Measurements from ENCODE around the gene SLC15A3. TPM values are rescaled to one million over a fixed set of nuclear protein-coding genes. Genes with fewer than 3 reads are reported as not detected.

The SLC15A3 gene
- polyA plus RNA-seq, 1 of the 3 experiments (the other 2 are of a cell fraction), result not detected

- Histone ChIP-seq H3K27ac (ENCODE audit: low read depth in 2 of 2, low read length in 1 of 2) (no peak overlapping the region), H3K27me3 (ENCODE audit: insufficient read depth) (peaks cover 5% of the 10 kb centered on the region; the same call in 1 of the 2 replicates), H3K4me2 (no peak overlapping the region), H3K36me3 (replicated peaks in 1 of 2; ENCODE audit: control insufficient read depth in 1 of 2, insufficient read depth in 2 of 2, low read length in 1 of 2) (no peaks in the 10 kb centered on the region), H3K9ac (no peak overlapping the region), H3K9me3 (no peaks in the 10 kb centered on the region), H3K9me2 (no peaks in the 10 kb centered on the region), H3F3A (replicated peaks; ENCODE audit: insufficient read depth) (no peaks in the 10 kb centered on the region), H3K4me1 (ENCODE audit: control insufficient read depth in 1 of 2, insufficient read depth in 2 of 2, low read depth in 1 of 2, low read length in 1 of 2) (peaks cover 0 to 4% of the 10 kb centered on the region in 2 experiments; a peak in 1 of 4 replicates), H4K20me1 (ENCODE audit: insufficient read depth) (no peaks in the 10 kb centered on the region), H3K79me2 (ENCODE audit: insufficient read depth) (no peaks in the 10 kb centered on the region), H3K4me3 (ENCODE audit: low read depth in 2 of 2, low read length in 1 of 2) (no peak overlapping the region), H2AFZ (ENCODE audit: low read depth) (no peak overlapping the region)
- ChIA-PET POLR2A (no interaction called here), CTCF (no interaction called here)
- DNase-seq, result no peak
- 42% methylated on average over 5 of the region's 7 CpGs for WGBS (ENCODE audit: low lambda C conversion rate)
- TF ChIP-seq MXI1 (IDR thresholded peaks at IDR 0.05; ENCODE audit: low read depth, low read length) (no peak), MAX (IDR thresholded peaks at IDR 0.05; ENCODE audit: low read depth) (no peak), FOXM1 (IDR thresholded peaks at IDR 0.05; ENCODE audit: low read depth) (no peak), CTCF (IDR thresholded peaks at IDR 0.05) (no peak), REST (IDR thresholded peaks at IDR 0.05; ENCODE audit: low read depth, low read length) (no peak)
Measured at GRCh38 chr11:60995798-60996197, 43.8 kb upstream of the SLC15A3 start.

GRCh38 chr11:60994541-60995080 is 42.6 kb upstream of the SLC15A3 start:
- Histone ChIP-seq H3K9me3 (no peaks in the 10 kb centered on the region), H3K9me2 (no peaks in the 10 kb centered on the region), H4K20me1 (ENCODE audit: insufficient read depth) (no peaks in the 10 kb centered on the region), H3K36me3 (replicated peaks in 1 of 2; ENCODE audit: control insufficient read depth in 1 of 2, insufficient read depth in 2 of 2, low read length in 1 of 2) (no peaks in the 10 kb centered on the region), H3F3A (replicated peaks; ENCODE audit: insufficient read depth) (no peaks in the 10 kb centered on the region), H3K27ac (ENCODE audit: low read depth in 2 of 2, low read length in 1 of 2) (no peak overlapping the region), H3K4me1 (ENCODE audit: control insufficient read depth in 1 of 2, insufficient read depth in 2 of 2, low read depth in 1 of 2, low read length in 1 of 2) (peaks cover 0 to 4% of the 10 kb centered on the region in 2 experiments; a peak in 1 of 4 replicates), H3K79me2 (ENCODE audit: insufficient read depth) (no peaks in the 10 kb centered on the region), H3K4me2 (no peak overlapping the region), H3K9ac (no peak overlapping the region), H2AFZ (ENCODE audit: low read depth) (no peak overlapping the region), H3K4me3 (ENCODE audit: low read depth in 2 of 2, low read length in 1 of 2) (no peak overlapping the region), H3K27me3 (ENCODE audit: insufficient read depth) (peaks cover 5% of the 10 kb centered on the region)
- ChIA-PET CTCF (interaction anchor here (1.3 kb wide), 1 partner anchor 23 kb away, joined by 3 read pairs; no protein-coding TSS in a partner anchor), POLR2A (no interaction called here)
- 49% methylated on average over 7 of the region's 7 CpGs for WGBS (ENCODE audit: low lambda C conversion rate)
- no peak for TF ChIP-seq POLR2AphosphoS5 (IDR thresholded peaks at IDR 0.05; ENCODE audit: low read depth, low read length)
- TF ChIP-seq RAD21 (IDR thresholded peaks at IDR 0.05; ENCODE audit: low read length), result no peak
- TF ChIP-seq CHD2 (IDR thresholded peaks at IDR 0.05; ENCODE audit: low read length, partially characterized antibody), result no peak
- no peak for TF ChIP-seq FOXM1 (IDR thresholded peaks at IDR 0.05; ENCODE audit: low read depth)
- TF ChIP-seq MAX (IDR thresholded peaks at IDR 0.05; ENCODE audit: low read depth), result no peak
- no peak for TF ChIP-seq SIN3A (IDR thresholded peaks at IDR 0.05; ENCODE audit: borderline replicate concordance, low read depth, low read length)
- TF ChIP-seq YY1 (IDR thresholded peaks at IDR 0.05; ENCODE audit: low read depth), result no peak
- TF ChIP-seq REST (IDR thresholded peaks at IDR 0.05; ENCODE audit: low read depth, low read length), result no peak
- DNase-seq, result no peak

All from SK-N-SH (cell line).